Left lobe of liver (tissue), 2 donors: Measurements from ENCODE around the gene NUDT4. TPM values are rescaled to one million over a fixed set of nuclear protein-coding genes. Genes with fewer than 3 reads are reported as not detected.
"Not testable (repeated sequence)": the region's sequence is repeated elsewhere in the genome, so short reads cannot be mapped to it uniquely, and the experiment has no call there.

Experiments
- ATAC-seq: fragments of 200-7000 bp; cut with Tn5 transposase; one replicate; pipeline ENCODE4 v1.9.1; 2020; ENCODE audit warnings: mild to moderate bottlenecking, moderate library complexity
- DNase-seq: peaks from one replicate; pipeline ENCODE4 v3.0.0-alpha.2; 2020; ENCODE audit warnings: low spot score
- total RNA-seq: library from RNA; stranded (reverse); gene quantifications from one replicate; pipeline ENCODE4 v1.2.1, GENCODE V29; 2021
- donor health status: DM: no; HTN: no; CAD: no; lungs with moderate emphysema.
- donor health status: DM: no; HTN: yes; CAD: no.

NUDT4 gene
- total RNA-seq, 1 donor from 2014 or later, result 17.6 TPM

GRCh38 chr12:93365616-93366405 lies 11.9 kb upstream of the NUDT4 start:
- ATAC-seq, result no peak

GRCh38 chr12:93366422-93366821 lies 11.3 kb upstream of the NUDT4 start:
- ATAC-seq (no peak), DNase-seq (no peak)

More at GRCh38 chr12:93365616-93366405, 11.9 kb upstream of the NUDT4 start:
- DNase-seq, result no peak

GRCh38 chr12:93368766-93369165 lies 9.0 kb upstream of the NUDT4 start:
- no peak for ATAC-seq
- no peak for DNase-seq

GRCh38 chr12:93369505-93369904 lies 8.2 kb upstream of the NUDT4 start:
- ATAC-seq (no peak), DNase-seq (no peak)

GRCh38 chr12:93370947-93371346 lies 6.8 kb upstream of the NUDT4 start:
- ATAC-seq (no peak), DNase-seq (no peak)

- no peak for DNase-seq
- no peak for ATAC-seq
Observed at GRCh38 chr12:93373961-93374656, 3.6 kb upstream of the NUDT4 start.

- DNase-seq (no peak), ATAC-seq (no peak)
Observed at GRCh38 chr12:93375906-93376305, 1.8 kb upstream of the NUDT4 start.

- ATAC-seq, result peak; percentile 18
- DNase-seq, result no peak
Observed at GRCh38 chr12:93376436-93377251, 1.1 kb upstream of the NUDT4 start.

GRCh38 chr12:93378196-93378997 lies 672 bp downstream of the NUDT4 start:
- DNase-seq (peak; percentile 57), ATAC-seq (peak; percentile 19)

- DNase-seq (no peak), ATAC-seq (no peak)
Observed at GRCh38 chr12:93378998-93379325, 1.2 kb downstream of the NUDT4 start.

GRCh38 chr12:93379326-93379980 lies 1.7 kb downstream of the NUDT4 start:
- ATAC-seq, result no peak

GRCh38 chr12:93379981-93380361 lies 2.2 kb downstream of the NUDT4 start:
- ATAC-seq (no peak), DNase-seq (no peak)

More at GRCh38 chr12:93379326-93379980, 1.7 kb downstream of the NUDT4 start:
- DNase-seq, result no peak

GRCh38 chr12:93380480-93381121 lies 2.9 kb downstream of the NUDT4 start:
- DNase-seq, result no peak
- no peak for ATAC-seq

- ATAC-seq, result no peak
- DNase-seq, result no peak
Observed at GRCh38 chr12:93381161-93381975, 3.6 kb downstream of the NUDT4 start.

GRCh38 chr12:93381976-93382437 lies 4.3 kb downstream of the NUDT4 start:
- not testable (repeated sequence) for DNase-seq

GRCh38 chr12:93387780-93388179 lies 10.1 kb downstream of the NUDT4 start:
- DNase-seq, result no peak
- ATAC-seq, result no peak

More at GRCh38 chr12:93381976-93382437, 4.3 kb downstream of the NUDT4 start:
- ATAC-seq, result not testable (repeated sequence)

- DNase-seq, result no peak
- ATAC-seq, result peak; percentile 45
Observed at GRCh38 chr12:93390031-93390430, 12.3 kb downstream of the NUDT4 start.

GRCh38 chr12:93390549-93391297 lies 13.0 kb downstream of the NUDT4 start:
- no peak for ATAC-seq
- no peak for DNase-seq
